GM21381 (cell line): ENCODE results near the gene EZR.

Experiments
- ATAC-seq: cut with Tn5 transposase; IDR thresholded peaks from one replicate; pipeline ENCODE4 v1.9.1; 2021; ENCODE audit warnings: mild to moderate bottlenecking, moderate library complexity; ENCODE audit not compliant: unreplicated experiment

EZR gene

GRCh38 chr6:158764183-158764849 is 54.9 kb downstream of the EZR start:
- no peak for ATAC-seq

- no peak for ATAC-seq
Observed at GRCh38 chr6:158763434-158764182, 55.6 kb downstream of the EZR start.

GRCh38 chr6:158762787-158763433 is 56.3 kb downstream of the EZR start:
- ATAC-seq: no peak

GRCh38 chr6:158761746-158762145 is 57.4 kb downstream of the EZR start:
- ATAC-seq: no peak

- ATAC-seq: no peak
Observed at GRCh38 chr6:158760618-158761250, 58.4 kb downstream of the EZR start.

- ATAC-seq: no peak
Observed at GRCh38 chr6:158759966-158760617, 59.1 kb downstream of the EZR start.

GRCh38 chr6:158758941-158759479 is 60.2 kb downstream of the EZR start:
- ATAC-seq: no peak

- ATAC-seq: no peak
Observed at GRCh38 chr6:158758451-158758860, 60.7 kb downstream of the EZR start.

GRCh38 chr6:158757753-158758090 is 61.4 kb downstream of the EZR start:
- ATAC-seq: no peak

GRCh38 chr6:158756977-158757752 is 62.0 kb downstream of the EZR start:
- ATAC-seq: no peak

- no peak for ATAC-seq
Observed at GRCh38 chr6:158756126-158756525, 63.0 kb downstream of the EZR start.

GRCh38 chr6:158755636-158756035 is 63.5 kb downstream of the EZR start:
- ATAC-seq: no peak

- ATAC-seq: no peak
Observed at GRCh38 chr6:158754738-158755137, 64.4 kb downstream of the EZR start.

- no peak for ATAC-seq
Observed at GRCh38 chr6:158753811-158754210, 65.4 kb downstream of the EZR start.

- ATAC-seq: no peak
Observed at GRCh38 chr6:158752613-158753012, 66.6 kb downstream of the EZR start.

GRCh38 chr6:158751921-158752320 is 67.2 kb downstream of the EZR start:
- ATAC-seq: no peak

GRCh38 chr6:158751224-158751623 is 67.9 kb downstream of the EZR start:
- no peak for ATAC-seq

- ATAC-seq: no peak
Observed at GRCh38 chr6:158744986-158745430, 74.2 kb downstream of the EZR start.

- ATAC-seq: no peak
Observed at GRCh38 chr6:158743033-158743651, 76.0 kb downstream of the EZR start.

GRCh38 chr6:158739673-158740072 is 79.5 kb downstream of the EZR start:
- ATAC-seq: no peak
